AG04449 (cell line): ENCODE results near the gene GABARAPL2.

Source experiments
- CTCF ChIA-PET: fragments of 350-600 bp; formaldehyde crosslinking; extraction: SDS; loops from one replicate; lab custom pipeline; 2021; ENCODE audit warnings: antibody characterized with exemption; lab: Yijun Ruan, JAX
- POLR2A ChIA-PET: fragments of 400-600, 350-600 bp; formaldehyde crosslinking; extraction: SDS; loops from one replicate; lab custom pipeline; 2020; ENCODE audit warnings: antibody characterized with exemption, inconsistent platforms; lab: Yijun Ruan, JAX
- DNase-seq: peaks from one replicate; pipeline ENCODE4 v3.0.0-alpha.2; 2010; ENCODE audit warnings: low read depth, low spot score
- H3K4me3 ChIP-seq: 2 replicates; pipeline ENCODE4 v1.5.1; 2011; ENCODE audit warnings: low read depth, mild to moderate bottlenecking, control low read depth, low read length
- TF ChIP-seq, protein P1 (sequence below): IDR thresholded peaks from one replicate; pipeline ENCODE4 v1.5.1; 2011; ENCODE audit warnings: mild to moderate bottlenecking, moderate library complexity, low read length, control low read depth, inconsistent platforms; ENCODE audit not compliant: insufficient read depth; ENCODE audit errors: missing control alignments

The GABARAPL2 gene

DNA sequence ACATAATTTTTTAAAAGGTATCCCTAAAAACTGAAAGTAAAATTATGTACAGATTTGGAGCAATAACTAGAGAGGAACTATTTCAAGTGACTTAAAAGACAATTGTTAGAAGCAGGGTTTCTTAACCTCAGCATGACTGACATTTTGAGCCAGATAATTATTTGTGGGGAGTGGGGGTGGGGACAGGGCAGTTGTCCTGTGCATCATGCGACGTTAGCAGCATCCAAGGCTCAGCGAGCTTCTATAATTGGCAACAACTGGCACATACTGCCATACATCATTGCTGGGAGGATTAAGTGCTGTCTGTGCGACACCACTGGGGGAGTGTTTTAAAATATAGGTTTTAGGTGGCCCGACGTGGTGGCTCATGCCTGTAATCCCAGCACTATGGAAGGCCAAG lies 27.1 kb downstream of the GABARAPL2 start:
- ChIA-PET CTCF (interaction anchor here (0.8 to 1.7 kb wide), 4 partner anchors 10 to 128 kb away, joined by 3 to 5 read pairs (median 3); no protein-coding TSS in a partner anchor), POLR2A (no interaction called here)
- TF ChIP-seq, protein P1, sequence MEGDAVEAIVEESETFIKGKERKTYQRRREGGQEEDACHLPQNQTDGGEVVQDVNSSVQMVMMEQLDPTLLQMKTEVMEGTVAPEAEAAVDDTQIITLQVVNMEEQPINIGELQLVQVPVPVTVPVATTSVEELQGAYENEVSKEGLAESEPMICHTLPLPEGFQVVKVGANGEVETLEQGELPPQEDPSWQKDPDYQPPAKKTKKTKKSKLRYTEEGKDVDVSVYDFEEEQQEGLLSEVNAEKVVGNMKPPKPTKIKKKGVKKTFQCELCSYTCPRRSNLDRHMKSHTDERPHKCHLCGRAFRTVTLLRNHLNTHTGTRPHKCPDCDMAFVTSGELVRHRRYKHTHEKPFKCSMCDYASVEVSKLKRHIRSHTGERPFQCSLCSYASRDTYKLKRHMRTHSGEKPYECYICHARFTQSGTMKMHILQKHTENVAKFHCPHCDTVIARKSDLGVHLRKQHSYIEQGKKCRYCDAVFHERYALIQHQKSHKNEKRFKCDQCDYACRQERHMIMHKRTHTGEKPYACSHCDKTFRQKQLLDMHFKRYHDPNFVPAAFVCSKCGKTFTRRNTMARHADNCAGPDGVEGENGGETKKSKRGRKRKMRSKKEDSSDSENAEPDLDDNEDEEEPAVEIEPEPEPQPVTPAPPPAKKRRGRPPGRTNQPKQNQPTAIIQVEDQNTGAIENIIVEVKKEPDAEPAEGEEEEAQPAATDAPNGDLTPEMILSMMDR = no peak

DNA sequence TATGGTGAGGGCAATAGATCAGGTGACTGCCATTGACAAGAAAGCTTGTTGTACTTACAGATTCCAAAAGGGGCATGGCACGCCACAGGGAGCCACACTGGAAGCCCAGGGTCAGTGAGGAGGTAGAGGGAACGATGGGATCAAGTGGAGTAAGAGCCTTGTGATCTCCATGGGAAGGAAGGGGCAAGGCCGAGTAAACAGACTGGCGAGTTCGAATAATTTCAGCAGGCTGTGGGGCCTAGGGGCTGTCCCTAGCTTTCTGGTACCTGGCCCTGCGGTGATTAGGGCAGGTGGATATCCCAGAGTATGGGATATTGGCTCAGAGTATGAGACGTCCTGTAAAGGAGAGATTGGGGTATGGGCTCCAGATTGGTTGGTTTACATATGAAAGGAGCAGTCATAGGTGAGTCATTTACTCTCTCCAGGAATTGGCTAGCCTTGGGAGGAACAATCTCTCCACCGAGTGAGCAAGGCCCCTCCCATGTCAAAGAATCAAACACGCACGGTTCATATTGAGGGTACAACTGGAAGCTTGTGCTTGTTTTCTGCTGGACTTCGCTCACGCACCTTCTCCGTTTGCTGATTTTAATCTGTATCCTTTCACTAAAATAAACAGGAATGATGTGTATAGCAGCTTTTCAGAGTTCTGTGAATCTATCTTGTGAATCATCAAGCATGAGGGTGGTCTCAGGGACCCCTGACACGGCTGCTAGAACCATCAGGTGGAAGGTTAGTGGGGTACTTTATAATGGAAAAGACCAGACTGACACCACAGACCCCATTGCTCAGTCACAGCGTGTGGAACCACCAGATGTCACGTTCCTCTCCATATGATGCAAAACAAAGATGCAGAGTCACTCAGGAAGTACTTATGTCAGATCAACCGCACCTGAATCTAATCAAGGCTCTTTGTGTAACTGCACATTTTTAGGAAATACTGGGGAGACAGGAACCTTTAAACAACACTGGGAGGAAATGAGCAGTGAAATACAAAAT lies 27.9 kb downstream of the GABARAPL2 start:
- TF ChIP-seq, protein P1 = no peak
- H3K4me3 ChIP-seq = no peak overlapping the region
- peak; percentile 26 for DNase-seq
- ChIA-PET POLR2A (no interaction called here), CTCF (interaction anchor here (0.8 to 1.3 kb wide), 3 partner anchors 12 to 129 kb away, joined by 3 read pairs; no protein-coding TSS in a partner anchor)

More for the DNA sequence above, 27.1 kb downstream of the GABARAPL2 start:
- no peak overlapping the region for H3K4me3 ChIP-seq
- DNase-seq = no peak

DNA sequence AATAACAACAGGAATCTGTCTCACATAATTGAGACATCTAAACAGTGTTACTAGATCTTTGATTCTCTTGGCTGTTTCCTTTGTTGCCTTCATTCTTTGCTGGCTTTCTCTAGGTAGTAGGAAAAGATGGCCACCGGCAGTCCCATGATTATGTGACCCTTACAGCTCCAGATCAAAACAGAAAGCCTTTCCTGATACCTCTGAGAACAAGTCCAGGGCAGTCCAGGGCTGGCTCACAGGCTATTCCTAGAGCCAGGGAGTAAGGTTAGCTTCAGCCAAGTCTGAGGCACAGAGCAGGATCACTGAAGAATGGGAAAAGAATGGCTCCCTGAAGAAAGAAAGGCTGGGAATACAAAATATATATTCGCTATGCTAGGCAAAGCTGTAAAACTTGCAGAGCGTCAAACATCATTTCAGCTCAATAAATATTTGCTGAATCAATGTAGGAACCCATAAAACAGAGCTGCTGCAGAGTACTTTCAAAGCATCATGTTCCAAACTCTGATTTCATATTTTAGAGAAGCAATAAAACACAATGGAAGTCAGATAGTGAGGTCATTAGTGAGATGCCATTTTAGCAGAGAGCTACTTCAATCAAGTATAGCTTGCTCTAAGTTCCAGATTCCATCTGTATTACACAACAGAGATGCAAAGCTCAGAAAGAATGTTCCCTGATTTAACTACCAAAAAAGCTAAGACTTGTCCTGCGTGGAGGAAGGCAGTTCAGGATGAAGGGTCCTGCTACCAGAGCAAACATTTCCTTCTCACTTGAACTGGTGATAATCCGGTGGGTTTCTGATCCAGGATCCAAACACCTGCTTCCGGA lies 33.5 kb downstream of the GABARAPL2 start:
- CTCF ChIA-PET = interaction anchor here (1.0 to 2.0 kb wide), 5 partner anchors 15 to 135 kb away, joined by 3 to 7 read pairs (median 3); partner anchors contain the start of gene TMEM170A
- DNase-seq = no peak
- no peak overlapping the region for H3K4me3 ChIP-seq
- TF ChIP-seq, protein P1 = no peak
- POLR2A ChIA-PET = interaction anchor here (1.6 kb wide), 1 partner anchor 23 kb away, joined by 5 read pairs; the partner anchor contains the start of gene ADAT1

DNA sequence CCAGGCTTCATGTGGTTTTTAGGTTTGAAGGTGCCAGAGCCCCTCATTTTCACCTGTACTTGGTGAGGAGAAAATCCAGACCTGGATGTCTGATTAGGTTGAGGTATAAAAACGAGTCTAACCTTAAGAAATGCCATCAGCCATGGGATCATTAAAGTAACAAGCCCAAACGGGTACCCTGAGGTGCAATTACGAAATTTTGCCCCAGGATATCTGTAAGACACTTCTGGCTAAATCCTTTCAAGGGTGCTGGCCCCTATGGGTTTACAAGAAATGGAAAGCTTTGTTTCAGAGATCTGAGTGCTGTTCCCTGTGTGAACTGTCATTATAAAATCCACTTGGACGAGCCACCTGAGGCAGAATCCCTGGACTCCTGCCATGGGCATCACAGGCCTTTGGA lies 37.1 kb downstream of the GABARAPL2 start:
- ChIA-PET CTCF (interaction anchor here (1.0 to 1.5 kb wide), 3 partner anchors 11 to 86 kb away, joined by 3 to 5 read pairs (median 3); partner anchors contain the start of gene ADAT1), POLR2A (no interaction called here)
- TF ChIP-seq, protein P1 = no peak
- DNase-seq = no peak
- no peak overlapping the region for H3K4me3 ChIP-seq

DNA sequence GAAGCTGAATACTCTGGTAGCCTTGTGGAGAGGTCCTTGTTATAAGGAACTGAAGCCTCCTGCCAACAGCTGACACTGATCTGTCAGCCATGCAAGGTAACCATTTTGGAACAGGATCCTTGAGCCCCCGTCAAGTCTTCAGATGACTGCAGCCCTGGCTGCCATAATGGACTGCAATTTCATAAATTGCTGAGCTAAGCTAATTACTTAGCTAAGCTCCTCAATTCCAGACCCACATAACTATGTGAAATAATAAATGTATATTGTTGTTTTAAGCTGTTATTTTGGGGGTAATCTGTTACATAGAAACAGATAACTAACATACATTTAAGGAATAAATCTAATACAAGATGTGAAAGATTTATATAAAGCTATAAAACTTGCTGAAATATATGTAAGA lies 40.3 kb downstream of the GABARAPL2 start:
- ChIA-PET CTCF (interaction anchor here (0.8 to 1.6 kb wide), 6 partner anchors 13 to 157 kb away, joined by 3 read pairs; partner anchors contain the start of gene ADAT1), POLR2A (interaction anchor here (0.6 kb wide), 1 partner anchor 30 kb away, joined by 3 read pairs; no protein-coding TSS in a partner anchor)
- TF ChIP-seq, protein P1 = no peak
- H3K4me3 ChIP-seq = no peak overlapping the region
- no peak for DNase-seq
